OCI-M2 (cell line): ENCODE data around the gene SPINK1.
"Not testable (repeated sequence)": the region's sequence is repeated elsewhere in the genome, so short reads cannot be mapped to it uniquely, and the experiment has no call there.

Experiments used
- DNase-seq: peaks from one replicate; lab custom pipeline; 2025; ENCODE audit not compliant: unreplicated experiment; lab: John Stamatoyannopoulos, UW

SPINK1 gene

DNA sequence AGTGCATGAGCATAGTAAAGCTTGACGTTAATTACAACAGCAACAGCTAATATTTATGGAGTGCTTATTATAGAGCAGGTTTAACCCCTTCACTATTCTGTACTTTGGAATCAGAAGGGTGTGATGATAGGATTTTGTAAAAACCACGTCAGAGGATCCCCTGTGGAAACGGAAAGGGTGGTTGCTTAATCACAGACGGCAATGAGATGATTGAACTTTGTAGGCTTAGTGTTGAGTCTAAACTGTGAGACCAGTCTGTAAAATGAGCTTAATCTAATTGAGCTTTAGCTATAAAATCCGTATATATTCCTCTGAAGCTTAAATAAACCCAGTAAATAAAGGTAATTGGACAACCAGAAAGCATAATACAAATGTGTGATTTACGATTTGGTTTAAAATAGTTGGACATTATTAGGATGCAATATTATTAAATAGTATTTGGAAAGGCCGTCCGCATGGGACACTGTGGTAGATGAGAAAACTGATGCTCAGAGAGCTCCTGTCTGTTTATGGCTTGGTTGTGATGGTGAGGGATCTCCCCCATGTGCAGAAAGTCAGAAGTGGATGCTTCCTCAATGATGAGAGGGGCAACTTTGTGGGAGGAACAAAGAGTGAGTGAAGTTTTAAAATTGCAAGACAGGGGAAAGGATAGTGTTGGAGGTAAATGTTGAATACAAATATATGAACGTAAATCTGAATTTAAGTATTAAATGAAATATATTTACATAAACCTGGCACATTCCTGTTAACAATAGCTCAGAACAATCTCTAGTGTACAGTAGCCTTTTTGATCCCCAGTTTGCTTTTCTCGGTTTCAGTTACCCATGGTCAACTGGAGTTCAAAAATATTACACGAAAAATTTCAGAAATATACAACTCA is 23.7 kb upstream of the SPINK1 start:
- no peak for DNase-seq

DNA sequence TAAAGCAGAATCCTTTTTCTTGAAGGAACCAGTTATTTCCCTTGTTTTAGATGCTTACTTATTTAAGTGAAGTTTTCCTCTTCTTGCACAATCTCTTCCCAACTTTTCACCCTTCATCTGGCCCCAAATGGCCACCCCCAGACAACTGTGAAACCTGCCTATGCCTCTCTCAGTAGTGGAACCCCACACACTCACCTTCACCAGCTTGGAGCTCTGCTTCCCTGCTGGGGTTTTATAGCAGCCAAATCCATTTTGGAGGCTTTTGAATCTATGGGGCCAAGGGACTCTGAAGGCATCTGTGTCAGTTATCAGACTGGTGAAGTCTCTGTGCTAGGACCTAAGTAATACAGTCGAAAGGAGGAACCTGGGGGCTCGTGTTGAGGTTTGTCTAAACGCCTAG is 22.9 kb upstream of the SPINK1 start:
- DNase-seq = no peak

DNA sequence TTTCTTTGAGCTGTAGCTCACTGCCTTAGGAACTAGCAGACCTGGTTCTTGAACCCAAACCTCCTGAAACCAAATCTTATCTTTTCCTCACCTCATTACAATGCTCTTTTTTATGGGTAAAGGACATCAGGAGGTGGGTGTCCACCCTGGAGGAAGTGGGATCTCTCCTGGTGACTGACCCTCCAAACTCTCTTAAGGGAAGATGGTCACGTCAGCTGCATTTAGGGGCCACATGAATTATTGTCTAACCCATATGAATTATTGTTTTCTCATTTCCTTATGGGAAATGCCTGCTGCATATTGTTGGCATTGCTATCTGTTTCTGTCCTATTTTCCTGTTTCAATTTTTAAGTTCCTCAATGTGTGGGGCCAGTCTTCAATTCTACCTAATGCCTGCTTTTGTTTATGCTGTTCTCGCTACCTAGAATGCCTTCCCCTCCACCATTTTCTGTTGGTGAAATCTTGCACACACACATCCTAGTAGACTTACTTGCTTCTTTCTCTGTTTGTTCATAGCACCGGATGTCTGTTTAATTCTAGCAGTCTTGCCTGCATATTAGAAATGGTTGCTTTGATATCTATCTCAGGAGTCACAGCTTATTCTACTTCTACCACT is 22.0 kb upstream of the SPINK1 start:
- no peak for DNase-seq

DNA sequence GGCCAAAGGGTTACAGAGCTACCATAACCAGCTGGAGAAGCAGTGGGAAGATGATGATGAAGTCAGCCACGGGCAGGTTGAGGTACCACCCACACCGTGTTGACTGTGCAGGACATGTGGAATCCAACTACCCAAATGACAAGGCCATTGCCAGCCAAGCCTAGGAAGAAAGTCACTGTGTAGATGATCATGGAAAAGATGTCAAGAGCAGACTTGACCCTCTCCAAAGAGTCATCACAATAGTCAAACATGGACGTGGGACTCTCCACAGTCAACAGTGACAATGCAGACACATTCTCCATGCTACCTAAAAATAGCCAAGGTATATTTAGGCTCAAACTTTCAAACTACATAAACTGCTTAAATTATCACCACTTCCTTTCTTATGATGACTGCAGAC is 20.9 kb upstream of the SPINK1 start:
- no peak for DNase-seq

DNA sequence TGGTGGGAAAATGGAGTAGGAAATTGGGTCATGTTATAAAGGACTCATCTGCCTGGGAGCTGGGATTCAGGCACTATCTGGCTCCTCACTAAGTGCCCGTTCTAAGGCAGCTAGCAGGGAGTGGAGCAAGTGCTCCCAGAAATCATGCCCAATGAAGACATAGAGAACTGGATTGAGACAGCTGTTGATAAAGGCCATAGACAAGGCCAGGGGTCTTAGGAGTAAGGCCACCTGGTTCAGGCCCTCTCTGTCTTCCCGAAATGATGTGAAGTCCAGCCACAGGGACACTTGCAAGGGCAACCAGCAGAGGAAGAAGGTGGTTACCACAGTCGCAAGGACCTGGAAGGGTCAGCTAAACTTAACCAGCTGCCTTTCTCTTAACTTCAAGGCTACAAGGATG is 20.1 kb upstream of the SPINK1 start:
- DNase-seq = no peak

DNA sequence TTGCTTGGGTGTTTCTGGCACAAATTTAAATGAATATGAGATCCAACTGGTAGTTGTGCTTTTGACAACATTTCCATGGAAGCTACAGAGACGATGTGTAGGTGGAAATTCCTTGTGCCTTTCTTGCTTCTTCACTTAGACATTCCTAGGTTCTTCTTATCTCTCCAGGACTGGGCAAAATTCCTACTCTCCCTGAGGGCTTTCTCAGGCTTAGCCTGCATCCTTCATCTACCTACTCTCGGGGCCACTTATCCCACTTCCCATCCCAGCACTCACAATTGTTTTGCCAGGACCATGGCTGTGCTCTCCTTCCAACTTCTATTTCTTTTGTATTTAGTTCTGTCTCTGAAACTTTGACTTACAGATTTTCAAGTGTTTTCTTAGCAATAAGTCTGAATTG is 17.8 kb upstream of the SPINK1 start:
- DNase-seq = no peak

DNA sequence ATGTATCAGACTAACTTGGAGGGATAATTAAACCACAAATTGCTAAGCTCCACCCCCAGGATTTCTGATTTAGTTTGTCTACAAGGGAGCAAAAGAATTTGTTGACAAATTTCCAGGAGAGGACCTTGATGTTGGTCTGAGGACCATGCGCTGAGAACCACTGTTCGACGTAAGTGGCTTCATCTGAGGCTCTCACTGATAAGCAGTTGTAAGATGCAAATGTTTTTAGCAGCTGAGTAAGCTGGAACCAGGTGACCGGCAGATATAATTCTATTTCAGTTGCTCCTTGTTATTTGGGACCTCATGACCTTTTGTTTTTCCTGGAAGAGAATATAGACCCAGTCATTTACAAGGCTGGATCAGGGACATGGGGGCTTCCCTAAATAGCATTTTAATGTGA is 14.1 kb upstream of the SPINK1 start:
- DNase-seq = no peak

DNA sequence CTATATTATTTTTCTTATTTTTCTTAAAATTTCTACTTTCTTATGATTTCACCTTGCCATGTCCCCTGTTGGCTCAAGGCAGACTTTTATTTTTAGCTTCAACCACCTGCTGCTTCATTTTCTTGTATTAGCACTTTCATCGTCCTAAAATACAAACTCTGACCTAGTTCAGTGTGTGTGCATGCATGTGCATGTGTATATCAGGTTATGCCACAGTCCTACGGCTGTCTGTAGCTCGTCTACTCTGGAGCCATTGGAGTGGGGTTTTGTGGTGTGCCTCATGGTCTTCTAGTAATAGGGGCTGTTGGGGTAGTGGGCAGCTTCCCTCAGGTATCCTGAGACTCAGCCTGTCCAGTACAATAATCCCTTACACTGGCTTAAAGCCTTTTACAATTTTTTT is 13.4 kb upstream of the SPINK1 start:
- DNase-seq = no peak

DNA sequence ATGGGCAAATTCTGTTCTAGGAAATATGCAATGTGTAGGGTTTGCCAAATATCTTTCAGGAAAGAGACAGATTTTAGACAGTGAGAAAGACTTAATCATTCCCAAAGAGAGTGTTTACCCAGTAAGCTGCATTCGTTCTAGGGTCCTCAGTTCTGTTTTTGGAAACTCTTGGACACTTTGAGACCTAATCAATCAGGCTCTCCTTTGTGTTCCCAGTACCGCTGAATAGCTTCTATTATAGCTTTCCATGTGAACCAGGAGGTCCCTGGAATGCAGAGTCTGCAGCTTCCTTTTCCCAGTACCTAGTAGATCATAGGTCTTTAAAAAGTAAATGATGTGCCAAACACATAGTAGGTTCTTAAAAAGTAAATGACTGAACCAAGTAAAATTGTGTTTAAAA is 11.4 kb upstream of the SPINK1 start:
- no peak for DNase-seq

DNA sequence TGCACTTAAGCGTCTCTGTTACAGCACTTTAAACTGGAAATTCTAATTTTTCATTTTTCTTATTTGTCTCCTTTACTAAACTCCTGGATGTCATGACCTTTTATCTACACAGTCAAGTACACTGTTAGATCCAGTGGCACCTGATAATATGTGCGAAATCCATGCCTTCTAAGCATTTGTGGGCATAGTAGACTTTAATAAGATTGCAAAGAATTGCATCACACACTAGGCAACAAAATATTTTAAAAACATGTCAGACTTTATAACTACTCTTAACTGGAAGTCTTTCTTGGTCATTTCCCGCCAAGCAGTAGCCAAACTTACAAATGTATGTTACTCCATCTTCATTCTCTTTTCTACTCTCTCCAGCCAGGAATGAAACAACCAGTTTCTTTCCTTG is 5.0 kb upstream of the SPINK1 start:
- no peak for DNase-seq

DNA sequence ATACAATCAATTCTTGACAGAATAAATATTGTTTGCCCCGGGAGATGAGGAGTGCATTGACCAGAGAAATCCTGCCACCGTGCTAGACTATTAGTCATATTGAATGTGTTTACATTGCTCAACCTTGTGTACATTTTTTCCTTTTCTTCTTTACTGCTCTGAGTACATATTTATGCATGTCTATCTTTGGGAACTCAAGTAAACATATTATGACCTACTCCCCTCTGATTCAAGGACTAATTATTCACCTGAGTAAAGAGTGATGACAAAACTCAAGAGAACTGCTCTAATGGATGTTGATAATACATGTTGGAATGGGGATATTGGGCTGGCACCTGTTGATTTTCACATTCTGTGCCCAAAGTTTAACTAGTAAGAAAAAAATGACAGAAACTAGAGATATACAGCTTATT is 3.9 kb upstream of the SPINK1 start:
- DNase-seq = no peak

DNA sequence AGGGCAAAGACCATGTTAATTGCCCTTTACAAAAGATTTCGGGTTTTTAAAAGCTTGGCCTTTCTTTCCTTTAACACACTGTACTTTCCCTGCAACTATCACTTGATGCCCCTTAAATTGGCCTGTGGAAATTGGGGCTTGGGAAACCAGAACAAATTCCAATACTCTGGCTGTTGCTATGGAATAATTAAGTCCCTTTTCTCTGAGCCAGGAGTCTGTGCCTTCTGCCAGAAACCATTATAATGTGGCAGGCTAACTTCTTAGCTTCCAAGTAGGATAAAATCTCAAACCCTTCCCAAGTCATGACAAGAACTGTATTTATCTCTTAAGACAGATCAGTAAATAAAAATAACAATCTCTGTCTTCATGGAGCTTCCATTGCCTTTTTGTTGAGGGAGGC is 1.1 kb upstream of the SPINK1 start:
- no peak for DNase-seq

DNA sequence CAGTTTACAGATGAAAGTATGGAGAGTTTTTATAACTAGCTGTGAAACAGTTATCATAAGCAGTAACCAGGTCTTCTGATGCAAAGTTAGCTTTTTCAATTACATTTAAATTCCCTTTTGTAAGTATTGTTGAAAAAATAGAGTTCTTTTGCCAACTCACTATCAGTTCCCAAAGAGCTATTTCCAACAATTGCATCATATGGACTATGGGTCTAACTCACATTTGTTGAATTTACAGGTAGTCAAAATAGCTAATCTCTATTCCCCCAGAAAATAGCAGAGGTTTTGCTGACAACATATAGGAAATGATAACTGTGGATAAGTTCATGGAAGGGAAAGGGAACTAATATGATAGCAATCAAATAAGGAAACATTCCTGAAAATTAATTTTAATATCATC is 1.4 kb downstream of the SPINK1 start:
- DNase-seq = no peak

DNA sequence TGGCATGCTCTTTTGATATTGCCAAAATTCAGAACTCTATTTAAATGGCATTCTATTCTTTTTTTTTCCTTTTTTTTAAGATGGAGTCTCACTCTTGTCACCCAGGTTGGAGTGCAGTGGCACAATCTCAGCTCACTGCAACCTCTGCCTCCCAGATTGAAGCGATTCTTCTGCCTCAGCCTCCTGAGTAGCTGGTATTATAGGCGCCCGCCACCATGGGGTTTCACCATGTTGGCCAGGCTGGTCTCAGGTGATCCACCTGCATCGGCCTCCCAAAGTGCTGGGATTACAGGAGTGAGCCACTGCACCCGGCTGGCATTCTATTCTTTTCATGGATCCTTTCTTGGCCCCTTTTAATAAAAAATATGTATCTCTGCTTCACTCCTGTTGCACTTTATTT is 4.5 kb downstream of the SPINK1 start:
- DNase-seq = not testable (repeated sequence)

DNA sequence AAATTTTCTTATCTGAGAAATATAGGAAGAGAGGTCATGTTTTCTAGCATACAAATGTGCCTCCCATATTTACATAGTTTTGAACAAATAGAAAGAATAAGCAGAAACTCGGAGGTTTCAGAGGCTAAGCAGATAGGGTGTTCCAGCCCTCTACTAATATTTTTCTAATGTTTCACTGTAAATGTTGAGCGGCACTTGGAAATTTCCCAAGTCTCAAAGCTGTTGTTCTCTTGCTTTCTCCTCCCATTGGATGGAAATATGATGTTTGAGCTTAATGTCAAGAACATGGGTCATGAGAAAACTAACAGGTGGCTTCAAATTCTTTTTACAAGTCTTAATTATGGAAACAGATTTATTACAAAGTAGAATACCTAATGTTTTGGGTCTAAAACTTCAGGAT is 5.1 kb downstream of the SPINK1 start:
- DNase-seq = no peak

DNA sequence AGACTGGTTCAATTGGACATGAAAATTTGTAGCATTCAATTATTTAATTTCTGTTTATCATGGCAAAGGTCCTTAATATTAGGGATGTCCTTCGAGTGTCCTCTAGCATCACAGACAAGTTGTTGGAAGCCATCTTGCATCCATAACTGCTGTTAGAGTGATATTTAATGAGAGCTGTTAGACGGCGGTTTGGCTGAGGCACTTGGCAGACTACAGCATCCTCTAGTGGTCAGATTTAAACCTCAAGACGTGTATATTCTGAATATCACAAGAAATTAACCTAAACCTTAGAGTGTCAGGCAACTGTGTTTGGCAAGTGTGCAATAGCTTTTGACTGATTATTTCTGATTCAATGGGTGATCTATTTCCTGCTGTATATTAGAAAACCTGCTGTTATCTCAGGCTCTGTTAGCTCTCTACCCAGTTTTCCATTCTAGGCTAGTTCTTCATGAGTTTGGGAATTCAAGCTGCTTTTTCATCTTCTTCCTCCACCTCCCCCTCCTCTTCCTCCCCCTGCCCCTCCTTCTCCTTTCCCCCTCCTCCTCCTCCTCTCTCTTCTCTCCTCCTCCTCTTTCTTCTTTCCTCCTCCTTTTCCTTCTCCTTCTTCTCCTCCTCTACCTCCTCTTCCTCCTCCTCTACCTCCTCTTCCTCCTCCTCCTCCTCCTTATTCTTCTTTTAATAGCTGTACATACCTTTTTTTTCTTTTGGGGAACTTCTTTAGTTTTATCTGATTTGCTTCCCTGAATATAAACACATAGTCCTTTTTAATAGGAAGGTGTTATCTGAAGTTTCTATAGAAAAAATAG is 8.6 kb downstream of the SPINK1 start:
- no peak for DNase-seq

DNA sequence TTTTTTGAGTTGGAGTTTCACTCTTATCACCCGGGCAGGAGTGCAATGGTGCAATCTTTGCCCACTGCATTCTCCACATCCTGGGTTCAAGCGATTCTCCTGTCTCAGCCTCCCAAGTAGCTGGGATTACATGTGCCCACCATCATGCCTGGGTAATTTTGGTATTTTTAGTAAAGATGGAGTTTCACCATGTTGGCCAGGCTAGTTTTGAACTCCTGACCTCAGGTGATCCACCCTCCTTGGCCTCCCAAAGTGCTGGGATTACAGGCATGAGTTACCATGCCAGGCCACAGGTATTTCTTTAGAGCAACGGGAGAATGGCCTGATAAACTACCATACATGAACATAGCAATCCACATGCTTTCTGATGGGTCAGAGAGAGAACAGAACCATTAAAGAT is 9.2 kb downstream of the SPINK1 start:
- not testable (repeated sequence) for DNase-seq

DNA sequence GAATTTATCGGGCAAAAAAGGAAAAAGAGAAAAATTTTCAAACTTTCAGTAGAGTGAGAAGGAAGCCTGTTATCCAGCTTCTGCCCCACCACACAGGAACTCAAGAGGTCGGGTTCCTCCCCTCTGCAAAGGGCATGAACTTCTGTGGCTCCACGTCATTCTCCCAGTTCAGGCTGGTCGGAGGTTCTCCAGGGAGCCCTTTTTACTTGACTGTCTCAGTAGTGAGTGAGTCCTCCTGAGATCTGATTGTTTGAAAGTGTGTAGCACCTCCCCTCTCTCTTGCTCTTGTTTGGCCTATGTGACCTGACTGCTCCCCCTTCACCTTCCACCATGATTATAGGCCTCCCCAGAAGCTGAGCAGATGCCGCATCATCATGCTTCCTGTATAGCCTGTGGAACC is 9.7 kb downstream of the SPINK1 start:
- DNase-seq = no peak

DNA sequence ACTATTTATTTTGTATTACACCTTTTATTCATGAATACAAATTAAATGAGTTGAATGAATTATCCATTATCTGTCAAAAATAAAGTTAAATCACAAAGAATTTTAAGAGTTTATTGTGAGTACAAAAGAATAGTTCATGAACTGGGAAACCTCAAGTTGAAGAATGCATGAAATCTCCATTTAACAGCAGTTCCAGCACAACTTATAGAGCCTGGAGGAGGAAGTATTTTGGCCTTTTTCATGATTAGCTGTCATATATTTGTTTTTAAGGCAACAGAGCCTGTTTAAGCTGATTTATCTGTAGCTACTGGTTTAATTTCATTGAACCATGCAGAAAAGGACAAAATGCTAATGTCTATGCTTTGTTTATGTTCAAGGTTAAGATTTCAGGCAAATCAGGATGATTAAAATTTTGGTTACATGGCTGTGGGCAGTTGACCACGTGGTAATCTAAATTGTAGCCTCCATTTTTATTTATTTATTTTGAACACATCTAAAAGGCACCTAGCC is 12.2 kb downstream of the SPINK1 start:
- DNase-seq = no peak

DNA sequence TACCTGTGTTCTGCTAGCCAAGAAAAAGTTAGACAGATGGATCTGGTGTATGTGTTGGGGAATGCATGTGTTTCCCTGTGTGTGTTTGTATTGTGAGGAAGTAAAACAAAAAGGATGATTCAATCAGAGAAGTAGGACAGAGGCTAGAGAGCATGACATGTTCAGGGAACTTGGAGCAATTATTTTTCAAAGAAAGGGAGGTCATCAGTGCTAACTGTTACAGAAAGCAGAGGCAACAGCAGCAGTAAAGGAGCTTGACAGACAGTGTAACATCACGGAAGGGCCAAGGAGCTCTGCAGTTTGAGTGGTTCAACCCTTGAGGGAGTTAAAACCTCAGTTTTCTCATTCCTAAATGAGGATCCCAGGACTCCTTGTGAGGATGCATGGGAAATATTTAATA is 13.2 kb downstream of the SPINK1 start:
- no peak for DNase-seq

DNA sequence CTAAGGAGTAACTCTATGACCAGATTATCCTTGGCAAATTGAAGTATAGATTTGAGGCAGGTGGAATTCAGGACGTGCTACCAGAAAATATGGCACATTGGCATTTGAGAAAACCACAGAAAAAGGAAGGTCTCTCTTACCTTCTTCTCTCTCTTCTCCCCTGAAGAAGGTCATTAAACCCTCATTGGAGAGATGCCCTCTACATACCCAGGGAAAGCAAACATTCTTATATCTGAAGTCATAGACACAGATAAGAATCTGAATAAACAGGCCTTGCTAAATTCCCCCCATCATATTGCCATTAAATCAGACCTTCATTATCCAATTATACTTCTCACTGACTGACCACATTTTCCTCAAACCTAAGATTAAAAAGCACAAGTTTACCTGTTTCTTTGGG is 17.8 kb downstream of the SPINK1 start:
- DNase-seq = no peak
